ELR (cell line): ENCODE data around the gene TLR5.

Experiments
- DNase-seq: peaks from one replicate; pipeline ENCODE4 v3.0.0-alpha.2; 2015; ENCODE audit warnings: low read depth

The TLR5 gene

GRCh38 chr1:223109581-223110026 is 33.4 kb downstream of the TLR5 start:
- DNase-seq = no peak

GRCh38 chr1:223106856-223107255 is 36.2 kb downstream of the TLR5 start:
- no peak for DNase-seq

GRCh38 chr1:223105568-223105967 is 37.5 kb downstream of the TLR5 start:
- DNase-seq = no peak

- no peak for DNase-seq
Measured at GRCh38 chr1:223102797-223103533, 40.1 kb downstream of the TLR5 start.

DNA sequence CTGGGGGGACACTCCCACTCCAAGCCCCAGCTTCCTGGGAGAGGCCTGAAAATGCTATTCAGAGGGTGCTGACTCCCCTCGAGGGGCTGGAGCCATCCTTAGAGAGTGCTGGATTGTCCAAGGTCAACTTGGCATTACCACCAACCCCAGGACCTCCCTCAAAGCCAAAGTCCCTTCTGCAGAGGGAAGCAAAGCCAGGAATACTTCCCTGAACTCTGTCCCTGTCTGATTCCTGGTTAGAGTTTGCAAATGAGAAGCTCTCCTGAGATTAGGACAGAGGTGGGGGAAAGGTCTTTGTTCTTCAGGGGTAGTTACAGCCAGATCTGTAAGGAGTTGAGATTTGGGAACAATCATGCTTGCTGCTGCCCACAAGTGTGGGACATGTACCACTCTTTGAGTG is 45.3 kb downstream of the TLR5 start:
- DNase-seq = no peak

- no peak for DNase-seq
Measured at GRCh38 chr1:223095870-223096269, 47.2 kb downstream of the TLR5 start.

DNA sequence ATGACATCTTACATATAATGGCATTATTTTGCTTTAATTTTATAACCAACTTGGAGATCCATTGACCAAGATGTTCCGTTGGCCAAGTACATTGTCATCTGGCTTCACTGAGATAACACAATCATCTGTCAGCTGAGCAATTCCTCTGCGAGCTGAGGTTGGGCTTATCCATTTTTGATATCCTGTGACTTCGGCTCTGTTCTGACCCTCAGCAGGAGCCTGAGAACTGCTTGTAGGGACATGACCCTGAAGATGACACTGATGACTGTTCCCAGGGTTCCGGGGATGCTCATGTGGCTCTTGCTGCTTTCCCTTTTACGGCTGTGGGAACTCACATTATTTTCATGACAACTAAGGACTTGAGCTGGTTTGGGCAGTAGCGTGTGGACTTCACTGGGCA is 51.2 kb downstream of the TLR5 start:
- DNase-seq = no peak

- no peak for DNase-seq
Measured at GRCh38 chr1:223089250-223089649, 53.8 kb downstream of the TLR5 start.

- no peak for DNase-seq
Measured at GRCh38 chr1:223088713-223089240, 54.3 kb downstream of the TLR5 start.

DNA sequence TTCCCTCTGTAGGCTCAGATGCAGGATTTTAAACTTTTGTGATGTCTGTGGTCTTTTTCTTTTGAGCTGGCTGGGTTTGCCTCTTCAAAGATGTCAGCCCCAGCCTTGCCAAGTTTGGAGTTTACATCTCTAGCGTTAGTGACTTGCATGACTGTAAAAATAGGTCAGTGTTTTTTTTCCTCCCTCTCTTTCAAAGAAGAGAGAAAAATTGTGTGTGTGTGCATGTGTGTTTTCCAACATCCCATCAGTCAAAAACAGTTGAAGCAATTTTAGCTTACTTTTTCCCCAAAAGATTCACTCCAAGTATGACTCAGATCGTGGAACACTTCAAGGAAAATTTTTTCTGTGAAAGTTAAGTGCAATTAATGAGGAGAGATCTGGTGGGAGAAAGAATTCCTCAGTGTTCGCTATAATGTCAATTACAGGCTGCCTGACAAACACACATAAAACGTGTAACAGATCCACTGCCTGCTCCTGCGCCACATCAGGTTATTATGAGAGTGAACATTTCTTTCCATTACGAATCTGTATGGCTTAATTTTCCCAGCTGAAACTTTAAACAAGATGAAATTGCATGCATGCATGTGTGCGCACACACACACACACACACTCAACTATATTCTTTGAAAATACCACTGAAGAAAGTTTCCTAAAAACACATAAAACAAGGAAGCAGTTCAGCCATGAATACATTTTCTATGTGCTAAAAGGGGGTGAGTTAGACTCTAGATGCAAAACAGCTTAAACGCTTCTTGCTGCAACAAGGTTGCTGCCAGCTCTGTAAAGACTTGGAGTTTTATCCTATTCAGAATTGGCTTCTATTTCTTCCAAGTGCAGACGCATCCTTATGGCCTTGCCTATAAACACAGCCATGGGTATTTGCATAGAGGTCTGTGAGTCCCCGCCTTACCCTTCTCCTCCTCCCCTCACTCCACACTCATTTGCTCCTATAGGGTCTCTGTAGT is 55.5 kb downstream of the TLR5 start:
- no peak for DNase-seq

DNA sequence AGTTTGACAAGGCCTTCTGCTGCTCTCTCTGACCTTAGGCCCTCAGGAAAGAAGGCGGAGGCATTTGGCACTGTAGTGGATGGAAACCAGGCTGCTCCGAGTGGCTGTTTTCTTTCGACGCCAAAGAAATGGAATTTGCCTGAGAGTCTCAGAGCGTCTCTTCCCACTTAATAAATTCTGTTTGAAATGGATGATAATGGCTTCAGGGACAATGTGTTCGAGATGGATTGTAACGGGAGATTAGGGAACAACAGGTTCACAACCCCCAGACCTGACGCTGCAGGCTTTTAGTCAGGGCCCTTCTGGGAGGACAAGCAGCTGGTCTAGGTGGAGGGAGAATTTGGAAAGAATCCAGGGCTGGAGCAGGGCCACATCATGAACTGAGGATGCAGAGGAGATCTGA is 58.6 kb downstream of the TLR5 start:
- no peak for DNase-seq

GRCh38 chr1:223083831-223084230 is 59.2 kb downstream of the TLR5 start:
- DNase-seq = no peak

DNA sequence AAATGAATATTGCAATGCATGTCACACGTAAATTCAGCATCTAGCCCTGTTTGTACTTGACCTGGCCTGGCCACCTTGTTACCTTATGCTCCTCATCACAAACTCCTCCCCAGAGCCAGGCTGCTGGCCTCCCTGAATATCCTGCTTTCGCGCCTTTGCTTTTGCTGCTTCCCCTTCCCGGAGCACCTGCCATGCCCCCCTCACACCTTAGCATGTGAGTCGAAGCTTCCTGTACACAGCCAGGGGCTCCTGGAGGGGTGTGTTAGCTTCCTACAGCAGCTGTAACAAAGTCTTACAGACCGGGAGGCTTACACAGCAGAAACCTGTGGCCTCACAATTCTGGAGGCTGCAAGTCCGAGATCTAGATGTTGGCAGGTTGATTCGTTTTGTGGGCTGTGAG is 60.1 kb downstream of the TLR5 start:
- no peak for DNase-seq

- peak; percentile 93 for DNase-seq
Measured at GRCh38 chr1:223081181-223081994, 61.7 kb downstream of the TLR5 start.

DNA sequence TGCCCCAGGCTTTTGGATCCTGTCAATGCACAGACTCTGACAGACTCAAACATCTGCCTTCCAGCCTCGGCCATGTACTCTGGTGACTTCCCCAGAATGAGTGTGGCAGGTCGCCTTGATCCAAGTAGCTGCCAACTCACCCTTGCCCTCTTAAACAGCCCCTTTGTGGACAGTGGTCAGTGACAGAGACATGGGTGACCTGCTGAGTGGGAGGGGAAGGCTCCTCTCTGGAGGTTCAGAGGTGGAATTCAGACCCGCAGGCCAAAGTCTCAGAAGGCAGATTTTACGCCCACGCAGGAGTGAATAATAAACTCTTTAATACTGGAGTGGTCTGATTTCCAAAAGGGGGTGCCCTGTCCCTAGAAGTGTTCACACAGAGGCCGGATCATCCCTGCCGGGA is 63.5 kb downstream of the TLR5 start:
- no peak for DNase-seq

GRCh38 chr1:223077247-223077833 is 65.7 kb downstream of the TLR5 start:
- no peak for DNase-seq

DNA sequence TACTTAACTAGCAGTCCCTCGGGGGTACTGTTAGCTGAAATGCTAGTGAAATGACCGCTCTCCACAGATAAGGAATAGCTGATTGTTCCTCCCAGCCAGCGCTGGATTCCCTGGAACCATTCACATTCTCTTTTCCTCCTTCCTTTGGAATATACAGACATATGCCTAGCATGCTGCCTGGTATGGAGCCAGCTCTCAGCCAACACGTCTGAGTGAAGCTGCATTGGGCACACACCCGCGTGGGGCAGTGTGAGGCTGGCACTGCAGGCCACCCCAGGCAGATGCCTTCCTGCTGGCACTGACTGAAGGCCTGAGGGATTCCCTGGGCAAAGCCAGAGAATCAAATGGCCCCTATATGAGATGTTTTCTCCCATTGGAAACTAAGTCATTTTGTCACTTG is 66.7 kb downstream of the TLR5 start:
- DNase-seq = no peak

DNA sequence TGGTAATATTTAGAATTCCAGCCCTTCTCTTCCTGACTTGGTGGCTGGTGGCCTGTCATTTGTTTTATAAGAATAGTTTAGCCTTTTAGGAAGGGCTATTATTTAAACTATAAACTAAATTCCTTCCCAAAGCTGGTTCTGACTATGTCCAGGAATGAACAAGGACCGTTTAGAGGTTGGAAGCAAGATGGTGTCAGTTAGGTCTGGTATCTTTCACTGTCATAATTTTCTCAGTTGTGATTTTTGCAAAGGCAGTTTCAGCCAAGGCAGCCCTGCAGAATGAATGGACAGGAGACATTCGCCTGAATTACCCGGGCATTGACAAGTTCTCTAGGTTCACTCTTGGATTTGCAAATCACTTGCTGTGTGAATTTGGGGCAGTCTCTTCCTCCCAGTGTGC is 67.2 kb downstream of the TLR5 start:
- no peak for DNase-seq

GRCh38 chr1:223074445-223075300 is 68.4 kb downstream of the TLR5 start:
- no peak for DNase-seq

GRCh38 chr1:223068900-223069665 is 74.0 kb downstream of the TLR5 start:
- DNase-seq = no peak
